GM12878 (cell line): ENCODE results near the gene TNFAIP2. TPM values are rescaled to one million over a fixed set of nuclear protein-coding genes. Genes with fewer than 3 reads are reported as not detected.

Source experiments
- ATAC-seq: fragments of 200-7000 bp; cut with Tn5 transposase; 3 replicates; pipeline ENCODE4 v1.9.1; 2020; ENCODE audit warnings: mild to moderate bottlenecking, moderate library complexity
- BruUV-seq: library from RNA; stranded (reverse); fragments of 400-500 nt; replicated peaks from 2 replicates; lab custom pipeline; 2021; lab: Mats Ljungman, UMichigan
- CTCF ChIA-PET: fragments of 300-600 bp; sonication (Branson Sonifier 250); formaldehyde crosslinking; extraction: SDS; loops from one replicate; lab custom pipeline; 2021; ENCODE audit warnings: inconsistent platforms; lab: Yijun Ruan, JAX
- POLR2A ChIA-PET: fragments of 350-600 bp; formaldehyde crosslinking; extraction: SDS; loops from one replicate; lab custom pipeline; 2021; ENCODE audit warnings: inconsistent platforms; lab: Charles Lee
- RAD21 ChIA-PET: fragments of 300-600 bp; sonication (Branson Sonifier 250); formaldehyde crosslinking; loops from one replicate; lab custom pipeline; 2023; ENCODE audit warnings: antibody characterized with exemption; ENCODE audit not compliant: unreplicated experiment; lab: Charles Lee
- SMC1A ChIA-PET: fragments of 300-600 bp; sonication (Branson Sonifier 250); formaldehyde crosslinking; loops from one replicate; lab custom pipeline; 2023; ENCODE audit not compliant: unreplicated experiment, uncharacterized antibody; lab: Charles Lee
- DNase-seq: peaks from one replicate; pipeline ENCODE4 v3.0.0-alpha.2; 2011; ENCODE audit warnings: low read depth, low spot score
- FAIRE-seq: peaks from 3 replicates; lab custom pipeline; 2011; peaks lifted over from hg19 to GRCh38; lab: Jason Lieb, UNC
- H2AFZ ChIP-seq: 2 replicates; pipeline ENCODE4 v1.6.0; 2011; ENCODE audit warnings: low read depth, low read length, control low read depth; ENCODE audit not compliant: control insufficient read depth
- H3K27ac ChIP-seq: 2 replicates; pipeline ENCODE4 v1.5.1; 2011; ENCODE audit warnings: control low read depth; ENCODE audit not compliant: control insufficient read depth, insufficient read depth
- H3K27me3 ChIP-seq, 2 experiments: replicated peaks in 1 of 2; 2 replicates each; pipeline versions ENCODE4 v1.6.0 to v1.6.1; 2011; ENCODE audit warnings: low read length in 1 of 2; ENCODE audit not compliant: control insufficient read depth in 2 of 2, insufficient read depth in 2 of 2
- H3K36me3 ChIP-seq, 2 experiments: 2 replicates each; pipeline ENCODE4 v1.5.1; 2011; ENCODE audit warnings: low read length in 1 of 2; ENCODE audit not compliant: control insufficient read depth in 2 of 2, insufficient read depth in 2 of 2
- H3K4me1 ChIP-seq: 2 replicates; pipeline ENCODE4 v1.6.1; 2011; ENCODE audit warnings: mild to moderate bottlenecking, low read length, moderate library complexity, mixed read lengths; ENCODE audit not compliant: control insufficient read depth, insufficient read depth
- H3K4me2 ChIP-seq: 2 replicates; pipeline ENCODE4 v1.6.0; 2011; ENCODE audit warnings: control low read depth; ENCODE audit not compliant: control insufficient read depth, insufficient read depth
- H3K4me3 ChIP-seq: fragments of 200-600 bp; sonication (generic); 2 replicates; pipeline ENCODE4 v1.5.1; 2016
- H3K79me2 ChIP-seq: 2 replicates; pipeline ENCODE4 v1.6.0; 2011; ENCODE audit warnings: low read length; ENCODE audit not compliant: control insufficient read depth, insufficient read depth
- H3K9ac ChIP-seq: 2 replicates; pipeline ENCODE4 v1.8.0; 2011; ENCODE audit warnings: low read length, control low read depth, mixed read lengths; ENCODE audit not compliant: control insufficient read depth, insufficient read depth
- H3K9me3 ChIP-seq: replicated peaks from 3 replicates; pipeline ENCODE4 v1.5.1; 2011; ENCODE audit warnings: mild to moderate bottlenecking, low read length; ENCODE audit not compliant: control insufficient read depth, insufficient read depth
- H4K20me1 ChIP-seq: 2 replicates; pipeline ENCODE4 v1.6.0; 2011; ENCODE audit not compliant: control insufficient read depth, insufficient read depth
- ESRRA ChIP-seq: IDR thresholded peaks from 2 replicates; pipeline ENCODE4 v1.6.1; 2012; ENCODE audit warnings: mild to moderate bottlenecking, low read length, improper control_type of control experiment
- GABPA ChIP-seq: IDR thresholded peaks from 2 replicates; pipeline ENCODE4 v1.6.1; 2014; ENCODE audit warnings: antibody characterized with exemption, low read depth, mild to moderate bottlenecking, inconsistent platforms
- HDAC2 ChIP-seq: fragments of 200-600 bp; sonication (generic); IDR thresholded peaks from 2 replicates; pipeline ENCODE4 v1.6.1; 2017
- IKZF1 ChIP-seq: fragments of 450-650 bp; conservative IDR thresholded peaks from 2 replicates; pipeline ENCODE4 v1.6.1; 2017; ENCODE audit warnings: antibody characterized with exemption, mild to moderate bottlenecking
- MEF2B ChIP-seq: fragments of 450-650 bp; IDR thresholded peaks from 2 replicates; pipeline ENCODE4 v1.6.1; 2018; ENCODE audit warnings: mild to moderate bottlenecking, moderate library complexity; ENCODE audit not compliant: partially characterized antibody, poor library complexity, severe bottlenecking
- SREBF1 ChIP-seq: IDR thresholded peaks from 2 replicates; pipeline ENCODE4 v1.6.1; 2012; ENCODE audit warnings: mild to moderate bottlenecking, low read length
- STAT1 ChIP-seq: fragments of 450-650 bp; conservative IDR thresholded peaks from 2 replicates; pipeline ENCODE4 v1.6.1; 2014; ENCODE audit warnings: antibody characterized with exemption, mild to moderate bottlenecking
- TAF1 ChIP-seq: IDR thresholded peaks from 2 replicates; pipeline ENCODE4 v1.6.1; 2011; ENCODE audit warnings: mild to moderate bottlenecking, low read depth, low read length, borderline replicate concordance
- ZNF207 ChIP-seq: fragments of 450-650 bp; IDR thresholded peaks from 2 replicates; pipeline ENCODE4 v1.6.1; 2014; ENCODE audit warnings: antibody characterized with exemption, mild to moderate bottlenecking, borderline replicate concordance
- ZNF622 ChIP-seq: fragments of 450-650 bp; IDR thresholded peaks from 2 replicates; pipeline ENCODE4 v1.6.1; 2017; ENCODE audit warnings: mild to moderate bottlenecking, inconsistent platforms
- WGBS: methylation state at CpG from one replicate; pipeline ENCODE4 v1.1.6; 2016; ENCODE audit warnings: low lambda C conversion rate; ENCODE audit not compliant: insufficient replicate concordance, insufficient coverage; ENCODE audit errors: missing lambda C conversion rate; 5-methylcytosine and 5-hydroxymethylcytosine counted together
- in situ Hi-C: fragments of 300-500 bp; cut with MboI; formaldehyde crosslinking; loops from 9 replicates; pipeline ENCODE4 v1.14.3; 2018; ENCODE audit warnings: mixed read lengths
- intact Hi-C: fragments of 100-400 bp; cut with micrococcal nuclease; formaldehyde crosslinking; loops from one replicate; pipeline ENCODE4 v1.14.2; 2022; ENCODE audit not compliant: unreplicated experiment
- polyA plus RNA-seq, 11 experiments: library from polyadenylated mRNA; depleted of rRNA in 4 of 11; unstranded in 6 of 11; stranded (reverse) in 5 of 11; fragments of >200 nt; fragmentation: Nextera tagmentation in 4 of 11; fragmentation: Illumina TruSeq in 1 of 11; extraction: Ambion mirVana in 4 of 11; extraction: Trizol in 1 of 11; gene quantifications; 1 replicate in 1 of 11; 2 replicates in 10 of 11; pipeline versions ENCODE4 v1.2.1 to v1.2.3, GENCODE V29; 2011 to 2016; ENCODE audit warnings: inconsistent platforms in 2 of 11, missing spikeins in 2 of 11, low read depth in 1 of 11
- total RNA-seq, 4 experiments: library from RNA; depleted of rRNA in 3 of 4; stranded (reverse); fragments of >200 nt in 3 of 4; fragmentation: Illumina TruSeq in 1 of 4; extraction: Trizol in 1 of 4; gene quantifications; 2 replicates each; pipeline versions ENCODE4 v1.2.1 to v1.2.3, GENCODE V29; 2013 to 2021
- TF ChIP-seq, protein P1 (sequence below): fragments of 450-650 bp; IDR thresholded peaks from 2 replicates; pipeline ENCODE4 v1.6.1; 2016; ENCODE audit warnings: mild to moderate bottlenecking
- TF ChIP-seq, protein P2 (sequence below): fragments of 450-650 bp; IDR thresholded peaks from 2 replicates; pipeline ENCODE4 v1.6.1; 2014; ENCODE audit warnings: mild to moderate bottlenecking
- TF ChIP-seq, protein P3 (sequence below): IDR thresholded peaks from 2 replicates; pipeline ENCODE4 v1.6.1; 2011; ENCODE audit warnings: mild to moderate bottlenecking, low read depth, low read length, moderate library complexity; ENCODE audit not compliant: insufficient replicate concordance

The TNFAIP2 gene
- total and polyA plus RNA-seq, 10 of the 15 experiments (the other 5 are each of a cell fraction or from before 2014, with no cell fraction given) = 7.1 to 150 (median 74.5) TPM

DNA sequence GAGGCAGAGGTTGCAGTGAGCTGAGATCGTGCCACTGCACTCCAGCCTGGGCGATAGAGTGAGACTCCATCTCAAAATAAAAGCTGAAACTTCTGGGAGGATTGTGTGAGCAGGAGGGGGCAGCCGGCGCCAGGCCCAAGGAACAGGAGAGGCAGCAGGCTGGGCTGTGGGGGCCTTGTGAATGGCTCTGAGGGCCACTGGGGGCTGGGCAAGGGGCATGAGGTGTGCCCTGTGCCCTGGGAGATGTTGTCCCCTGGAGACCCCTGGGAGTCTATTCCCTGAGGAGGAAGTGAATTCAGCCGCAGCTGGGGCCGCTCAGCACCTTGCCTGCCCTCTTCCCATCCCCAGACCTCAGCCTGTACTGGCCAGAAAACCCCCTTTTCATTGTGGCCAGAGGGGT is 34.3 kb upstream of the TNFAIP2 start:
- no peak overlapping the region for H3K4me2 ChIP-seq
- intact Hi-C loops (no loop called here), in situ Hi-C loops (no loop called here)
- peaks cover 9% of the 10 kb centered on the region for H3K4me1 ChIP-seq
- no TSS peak for BruUV-seq
- no peaks in the 10 kb centered on the region for H3K36me3 ChIP-seq
- H2AFZ ChIP-seq = no peak overlapping the region
- TF ChIP-seq, protein P1, sequence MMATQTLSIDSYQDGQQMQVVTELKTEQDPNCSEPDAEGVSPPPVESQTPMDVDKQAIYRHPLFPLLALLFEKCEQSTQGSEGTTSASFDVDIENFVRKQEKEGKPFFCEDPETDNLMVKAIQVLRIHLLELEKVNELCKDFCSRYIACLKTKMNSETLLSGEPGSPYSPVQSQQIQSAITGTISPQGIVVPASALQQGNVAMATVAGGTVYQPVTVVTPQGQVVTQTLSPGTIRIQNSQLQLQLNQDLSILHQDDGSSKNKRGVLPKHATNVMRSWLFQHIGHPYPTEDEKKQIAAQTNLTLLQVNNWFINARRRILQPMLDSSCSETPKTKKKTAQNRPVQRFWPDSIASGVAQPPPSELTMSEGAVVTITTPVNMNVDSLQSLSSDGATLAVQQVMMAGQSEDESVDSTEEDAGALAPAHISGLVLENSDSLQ = no peak
- TF ChIP-seq MEF2B = peak; percentile 49
- 15% methylated on average over 4 of the region's 6 CpGs for WGBS
- CTCF ChIA-PET = interaction anchor here (2.8 kb wide), 1 partner anchor 16 kb away, joined by 12 read pairs; no protein-coding TSS in a partner anchor
- SMC1A ChIA-PET = no interaction called here
- no peak for FAIRE-seq
- no peak overlapping the region for H3K4me3 ChIP-seq
- H3K9me3 ChIP-seq = no peaks in the 10 kb centered on the region
- POLR2A ChIA-PET = no interaction called here
- no peak overlapping the region for H3K9ac ChIP-seq
- H4K20me1 ChIP-seq = no peaks in the 10 kb centered on the region
- RAD21 ChIA-PET = no interaction called here
- H3K27me3 ChIP-seq = peaks cover 0 to 2% of the 10 kb centered on the region in 2 experiments; a peak in 2 of 4 replicates
- H3K79me2 ChIP-seq = no peaks in the 10 kb centered on the region
- ATAC-seq = no peak
- DNase-seq = no peak
- H3K27ac ChIP-seq = no peak overlapping the region

DNA sequence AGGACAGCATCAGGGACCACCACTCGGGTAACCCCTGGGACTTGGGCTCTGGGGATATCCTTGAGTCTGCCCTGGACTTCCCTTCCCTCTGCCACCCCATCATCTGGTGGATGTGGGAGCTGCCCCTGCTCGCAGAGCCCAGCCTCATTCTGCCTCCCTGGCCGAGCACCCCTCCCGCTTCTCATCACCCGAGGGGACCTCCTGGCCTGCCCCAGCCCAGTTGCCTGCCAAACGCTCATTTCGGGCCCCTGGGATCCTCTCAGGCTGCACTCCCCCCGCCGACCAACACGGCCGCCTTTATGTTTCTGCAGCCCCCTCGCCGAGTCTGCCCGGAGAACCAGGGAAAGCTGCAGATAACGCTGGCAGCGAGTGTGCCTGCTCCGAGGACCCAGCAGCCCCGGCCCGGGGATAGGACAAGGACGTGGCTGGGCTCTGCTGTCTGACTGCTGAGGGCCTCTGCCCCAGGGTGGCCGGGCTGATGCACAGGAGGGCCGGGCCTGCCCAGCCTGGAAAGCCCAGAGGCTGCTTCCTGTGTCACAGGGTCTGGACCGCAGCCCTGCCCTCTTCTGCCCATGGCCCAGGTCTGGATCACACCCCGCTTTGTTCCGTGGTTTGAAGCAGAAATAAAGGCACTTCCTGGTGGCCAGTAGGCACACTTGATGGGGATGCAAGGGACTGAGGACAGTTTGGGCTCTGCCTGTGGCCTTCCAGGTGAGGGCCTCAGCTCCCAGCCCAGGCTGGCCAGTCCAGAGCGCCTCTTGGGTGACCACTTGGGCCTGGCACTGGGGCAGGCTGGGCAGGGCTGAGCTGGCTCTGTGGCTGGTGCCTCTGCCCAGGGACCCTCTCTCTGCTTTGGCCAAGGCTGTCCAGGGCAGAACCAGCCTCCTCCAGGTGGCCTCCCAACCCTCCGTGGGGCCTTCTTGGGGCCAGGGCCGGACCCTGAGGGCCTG is 33.6 kb upstream of the TNFAIP2 start:
- Histone ChIP-seq H3K9ac (no peak overlapping the region), H3K27ac (no peak overlapping the region), H3K4me1 (peaks cover 11% of the 10 kb centered on the region), H3K36me3 (no peaks in the 10 kb centered on the region), H4K20me1 (no peaks in the 10 kb centered on the region), H3K4me2 (no peak overlapping the region), H3K4me3 (no peak overlapping the region), H3K9me3 (no peaks in the 10 kb centered on the region), H3K27me3 (peaks cover 0 to 2% of the 10 kb centered on the region in 2 experiments; a peak in 2 of 4 replicates), H2AFZ (no peak overlapping the region), H3K79me2 (no peaks in the 10 kb centered on the region)
- CTCF ChIA-PET = interaction anchor here (2.8 kb wide), 1 partner anchor 15 kb away, joined by 12 read pairs; no protein-coding TSS in a partner anchor
- 73% methylated on average over 28 of the region's 28 CpGs for WGBS
- DNase-seq = no peak
- intact Hi-C loops = no loop called here
- ATAC-seq = no peak
- no TSS peak for BruUV-seq
- in situ Hi-C loops = no loop called here
- no peak for FAIRE-seq
- RAD21 ChIA-PET = interaction anchor here (1.0 kb wide), 1 partner anchor 11 kb away, joined by 3 read pairs; no protein-coding TSS in a partner anchor
- POLR2A ChIA-PET = no interaction called here
- SMC1A ChIA-PET = no interaction called here
- TF ChIP-seq TAF1 (no peak), ZNF622 (no peak), SREBF1 (no peak), IKZF1 (no peak), STAT1 (no peak), GABPA (no peak), ESRRA (no peak), HDAC2 (no peak), ZNF207 (no peak)
- TF ChIP-seq, protein P2, sequence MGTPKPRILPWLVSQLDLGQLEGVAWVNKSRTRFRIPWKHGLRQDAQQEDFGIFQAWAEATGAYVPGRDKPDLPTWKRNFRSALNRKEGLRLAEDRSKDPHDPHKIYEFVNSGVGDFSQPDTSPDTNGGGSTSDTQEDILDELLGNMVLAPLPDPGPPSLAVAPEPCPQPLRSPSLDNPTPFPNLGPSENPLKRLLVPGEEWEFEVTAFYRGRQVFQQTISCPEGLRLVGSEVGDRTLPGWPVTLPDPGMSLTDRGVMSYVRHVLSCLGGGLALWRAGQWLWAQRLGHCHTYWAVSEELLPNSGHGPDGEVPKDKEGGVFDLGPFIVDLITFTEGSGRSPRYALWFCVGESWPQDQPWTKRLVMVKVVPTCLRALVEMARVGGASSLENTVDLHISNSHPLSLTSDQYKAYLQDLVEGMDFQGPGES = no peak
- TF ChIP-seq, protein P3, sequence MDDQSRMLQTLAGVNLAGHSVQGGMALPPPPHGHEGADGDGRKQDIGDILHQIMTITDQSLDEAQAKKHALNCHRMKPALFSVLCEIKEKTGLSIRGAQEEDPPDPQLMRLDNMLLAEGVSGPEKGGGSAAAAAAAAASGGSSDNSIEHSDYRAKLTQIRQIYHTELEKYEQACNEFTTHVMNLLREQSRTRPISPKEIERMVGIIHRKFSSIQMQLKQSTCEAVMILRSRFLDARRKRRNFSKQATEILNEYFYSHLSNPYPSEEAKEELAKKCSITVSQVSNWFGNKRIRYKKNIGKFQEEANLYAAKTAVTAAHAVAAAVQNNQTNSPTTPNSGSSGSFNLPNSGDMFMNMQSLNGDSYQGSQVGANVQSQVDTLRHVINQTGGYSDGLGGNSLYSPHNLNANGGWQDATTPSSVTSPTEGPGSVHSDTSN = no peak
